HG03095 (cell line): ENCODE measurements around the gene ATF6B.
"Not testable (repeated sequence)": the region's sequence is repeated elsewhere in the genome, so short reads cannot be mapped to it uniquely, and the experiment has no call there.

ENCODE experiments used
- ATAC-seq: cut with Tn5 transposase; IDR thresholded peaks from one replicate; pipeline ENCODE4 v1.9.1; 2021; ENCODE audit warnings: moderate library complexity; ENCODE audit not compliant: unreplicated experiment

The ATF6B gene

GRCh38 chr6:32108727-32109113 lies 19.3 kb downstream of the ATF6B start:
- ATAC-seq, result no peak

GRCh38 chr6:32108094-32108627 lies 19.9 kb downstream of the ATF6B start:
- ATAC-seq, result no peak

GRCh38 chr6:32107406-32107805 lies 20.6 kb downstream of the ATF6B start:
- ATAC-seq, result no peak

GRCh38 chr6:32105433-32105832 lies 22.6 kb downstream of the ATF6B start:
- no peak for ATAC-seq

GRCh38 chr6:32102255-32102654 lies 25.8 kb downstream of the ATF6B start:
- no peak for ATAC-seq

GRCh38 chr6:32100251-32100650 lies 27.8 kb downstream of the ATF6B start:
- ATAC-seq, result not testable (repeated sequence)

GRCh38 chr6:32097364-32097763 lies 30.7 kb downstream of the ATF6B start:
- no peak for ATAC-seq

- no peak for ATAC-seq
These were observed 31.4 kb downstream of the ATF6B start for GRCh38 chr6:32096394-32097258.

- no peak for ATAC-seq
These were observed 32.0 kb downstream of the ATF6B start for GRCh38 chr6:32096087-32096393.

GRCh38 chr6:32095338-32096086 lies 32.5 kb downstream of the ATF6B start:
- no peak for ATAC-seq

GRCh38 chr6:32092760-32093497 lies 35.1 kb downstream of the ATF6B start:
- ATAC-seq, result no peak

GRCh38 chr6:32089082-32089828 lies 38.8 kb downstream of the ATF6B start:
- ATAC-seq, result no peak

GRCh38 chr6:32088487-32089049 lies 39.5 kb downstream of the ATF6B start:
- no peak for ATAC-seq

GRCh38 chr6:32087574-32088486 lies 40.2 kb downstream of the ATF6B start:
- no peak for ATAC-seq

- no peak for ATAC-seq
These were observed 41.1 kb downstream of the ATF6B start for GRCh38 chr6:32086661-32087573.

GRCh38 chr6:32085759-32086459 lies 42.1 kb downstream of the ATF6B start:
- ATAC-seq, result no peak

GRCh38 chr6:32084780-32085179 lies 43.3 kb downstream of the ATF6B start:
- no peak for ATAC-seq
